Peyer's patch (tissue), 4 donors: ENCODE data around the gene ONECUT3.

Experiments used
- POLR2A ChIP-seq, 2 donors: fragments of 450-650 bp; IDR thresholded peaks; one replicate each; pipeline ENCODE4 v1.5.1; 2017; ENCODE audit warnings: antibody characterized with exemption in 2 of 2, mild to moderate bottlenecking in 2 of 2, moderate library complexity in 2 of 2
- TF ChIP-seq, protein P1 (sequence below), 6 experiments: fragments of 450-650 bp in 4 of 6; fragments of 200-600 bp in 2 of 6; sonication (generic) in 1 of 6; IDR thresholded peaks; one replicate each; pipeline ENCODE4 v1.5.1; 2017 to 2019; ENCODE audit warnings: antibody characterized with exemption in 6 of 6, mild to moderate bottlenecking in 3 of 6, moderate library complexity in 1 of 6

DNA sequence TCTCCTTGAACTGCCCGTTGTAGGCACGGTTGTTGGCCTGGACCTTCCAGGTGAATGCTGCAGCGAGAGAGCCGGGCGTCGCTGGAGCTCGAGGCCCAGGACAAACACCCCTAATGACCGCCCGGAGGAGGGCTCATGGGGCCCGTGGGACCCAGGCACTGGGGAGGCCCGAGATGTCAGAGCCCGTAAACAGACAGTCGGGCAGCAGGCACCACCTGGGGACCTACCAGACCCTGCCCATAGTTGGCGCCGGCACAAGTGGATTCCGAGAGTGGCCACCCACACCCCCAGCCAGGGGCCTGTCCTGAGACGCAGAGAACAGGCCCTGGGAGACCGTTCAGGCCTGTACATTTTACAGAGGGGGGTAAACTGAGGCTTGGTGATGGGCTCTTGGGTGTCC, 56.4 kb downstream of the ONECUT3 start:
- no peak for TF ChIP-seq POLR2A (IDR thresholded peaks at IDR 0.05)
- TF ChIP-seq, protein P1, sequence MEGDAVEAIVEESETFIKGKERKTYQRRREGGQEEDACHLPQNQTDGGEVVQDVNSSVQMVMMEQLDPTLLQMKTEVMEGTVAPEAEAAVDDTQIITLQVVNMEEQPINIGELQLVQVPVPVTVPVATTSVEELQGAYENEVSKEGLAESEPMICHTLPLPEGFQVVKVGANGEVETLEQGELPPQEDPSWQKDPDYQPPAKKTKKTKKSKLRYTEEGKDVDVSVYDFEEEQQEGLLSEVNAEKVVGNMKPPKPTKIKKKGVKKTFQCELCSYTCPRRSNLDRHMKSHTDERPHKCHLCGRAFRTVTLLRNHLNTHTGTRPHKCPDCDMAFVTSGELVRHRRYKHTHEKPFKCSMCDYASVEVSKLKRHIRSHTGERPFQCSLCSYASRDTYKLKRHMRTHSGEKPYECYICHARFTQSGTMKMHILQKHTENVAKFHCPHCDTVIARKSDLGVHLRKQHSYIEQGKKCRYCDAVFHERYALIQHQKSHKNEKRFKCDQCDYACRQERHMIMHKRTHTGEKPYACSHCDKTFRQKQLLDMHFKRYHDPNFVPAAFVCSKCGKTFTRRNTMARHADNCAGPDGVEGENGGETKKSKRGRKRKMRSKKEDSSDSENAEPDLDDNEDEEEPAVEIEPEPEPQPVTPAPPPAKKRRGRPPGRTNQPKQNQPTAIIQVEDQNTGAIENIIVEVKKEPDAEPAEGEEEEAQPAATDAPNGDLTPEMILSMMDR (IDR thresholded peaks at IDR 0.05): no peak
